H1 (cell line): ENCODE results near the gene RTEL1. TPM values are rescaled to one million over a fixed set of nuclear protein-coding genes. Genes with fewer than 3 reads are reported as not detected.
A peak's percentile ranks its signal among the peaks of the same experiment; 100 is the strongest.

Experiments
- CTCF ChIA-PET: fragments of 300-600 bp; sonication (Branson Sonifier 250); formaldehyde crosslinking; loops from one replicate; lab custom pipeline; 2021; ENCODE audit not compliant: partially characterized antibody; lab: Charles Lee
- POLR2A ChIA-PET: fragments of 300-600 bp; sonication (Branson Sonifier 250); formaldehyde crosslinking; loops from one replicate; lab custom pipeline; 2021; ENCODE audit warnings: inconsistent platforms; ENCODE audit not compliant: partially characterized antibody; lab: Charles Lee
- DNase-seq, 2 experiments: peaks; one replicate each; pipeline versions ENCODE4 v3.0.0 to v3.0.0-alpha.2; 2010 to 2022; ENCODE audit warnings: low spot score in 2 of 2, low read depth in 1 of 2, mixed read lengths in 1 of 2
- FAIRE-seq: peaks from 2 replicates; lab custom pipeline; 2011; peaks lifted over from hg19 to GRCh38; lab: Jason Lieb, UNC
- H2AFZ ChIP-seq: 2 replicates; pipeline ENCODE4 v1.8.1; 2012; ENCODE audit warnings: low read length, inconsistent platforms
- H2AK5ac ChIP-seq: 2 replicates; pipeline ENCODE4 v1.6.1; 2013; ENCODE audit warnings: low read depth, low read length
- H2BK120ac ChIP-seq: replicated peaks from 2 replicates; pipeline ENCODE3; 2013; ENCODE audit warnings: low read depth, low read length, inconsistent platforms
- H2BK12ac ChIP-seq: 2 replicates; pipeline ENCODE4 v1.6.1; 2013; ENCODE audit warnings: low read depth, low read length
- H2BK15ac ChIP-seq: 2 replicates; pipeline ENCODE4 v1.6.1; 2013; ENCODE audit warnings: low read length
- H2BK20ac ChIP-seq: 2 replicates; pipeline ENCODE4 v1.6.1; 2013; ENCODE audit warnings: low read length
- H2BK5ac ChIP-seq: 2 replicates; pipeline ENCODE4 v1.6.1; 2013; ENCODE audit warnings: low read depth, low read length
- H3K14ac ChIP-seq: 2 replicates; pipeline ENCODE4 v1.6.1; 2013; ENCODE audit warnings: inconsistent platforms; ENCODE audit not compliant: insufficient read length
- H3K18ac ChIP-seq: 2 replicates; pipeline ENCODE4 v1.6.1; 2013; ENCODE audit warnings: low read length; ENCODE audit errors: extremely low read depth
- H3K23ac ChIP-seq: 2 replicates; pipeline ENCODE4 v1.6.1; 2013; ENCODE audit warnings: inconsistent platforms; ENCODE audit not compliant: insufficient read length
- H3K23me2 ChIP-seq: 2 replicates; pipeline ENCODE4 v1.6.1; 2013; ENCODE audit warnings: low read depth, low read length
- H3K27ac ChIP-seq: 2 replicates; pipeline ENCODE4 v1.6.1; 2011; ENCODE audit warnings: low read depth, low read length, inconsistent platforms
- H3K27me3 ChIP-seq, 4 experiments: replicated peaks in 1 of 4; 1 replicate in 1 of 4; 2 replicates in 3 of 4; pipeline versions ENCODE4 v1.6.1 to v1.8.1; 2011 to 2013; ENCODE audit warnings: low read length in 3 of 4, mild to moderate bottlenecking in 3 of 4, inconsistent platforms in 2 of 4, mixed read lengths in 2 of 4, moderate library complexity in 1 of 4; ENCODE audit not compliant: control insufficient read depth in 3 of 4, insufficient read depth in 3 of 4; ENCODE audit errors: extremely low read depth in 1 of 4
- H3K36me3 ChIP-seq, 4 experiments: 2 replicates each; pipeline versions ENCODE4 v1.6.1 to v1.8.1; 2011 to 2013; ENCODE audit warnings: mild to moderate bottlenecking in 4 of 4, low read length in 3 of 4, moderate library complexity in 2 of 4, control low read depth in 1 of 4, inconsistent platforms in 1 of 4; ENCODE audit not compliant: insufficient read depth in 4 of 4, control insufficient read depth in 2 of 4
- H3K4ac ChIP-seq: replicated peaks from 2 replicates; pipeline ENCODE3; 2013; ENCODE audit warnings: low read length, low read depth, mixed read lengths, inconsistent platforms; ENCODE audit not compliant: insufficient read length
- H3K4me1 ChIP-seq, 4 experiments: replicated peaks in 1 of 4; 1 replicate in 1 of 4; 2 replicates in 3 of 4; pipeline versions ENCODE4 v1.6.1 to v1.8.1; 2011 to 2013; ENCODE audit warnings: low read length in 3 of 4, inconsistent platforms in 2 of 4, mixed read lengths in 1 of 4; ENCODE audit not compliant: insufficient read depth in 4 of 4, control insufficient read depth in 3 of 4
- H3K4me2 ChIP-seq, 2 experiments: 2 replicates each; pipeline versions ENCODE4 v1.6.1 to v1.8.1; 2011 to 2013; ENCODE audit warnings: low read depth in 2 of 2, low read length in 2 of 2, control low read depth in 1 of 2, inconsistent platforms in 1 of 2, mild to moderate bottlenecking in 1 of 2; ENCODE audit not compliant: insufficient read depth in 1 of 2
- H3K4me3 ChIP-seq, 4 experiments: fragments of 200-600, 300-600 bp in 1 of 4; sonication (generic), shearing (Covaris generic), sonication (Bioruptor Twin) in 1 of 4; 2 replicates each; pipeline versions ENCODE4 v1.5.1 to v1.8.1; 2011 to 2016; ENCODE audit warnings: low read length in 4 of 4, low read depth in 3 of 4, control low read depth in 2 of 4, inconsistent platforms in 2 of 4, mild to moderate bottlenecking in 2 of 4, mixed read lengths in 1 of 4, moderate library complexity in 1 of 4; ENCODE audit not compliant: insufficient read depth in 2 of 4; ENCODE audit errors: extremely low read depth in 1 of 4
- H3K56ac ChIP-seq: replicated peaks from 2 replicates; pipeline ENCODE3; 2013; ENCODE audit warnings: low read depth, mild to moderate bottlenecking, mixed read lengths, low read length, inconsistent platforms; ENCODE audit not compliant: insufficient read length
- H3K79me1 ChIP-seq: 2 replicates; pipeline ENCODE4 v1.6.1; 2013; ENCODE audit warnings: low read depth, low read length, control low read depth
- H3K79me2 ChIP-seq, 2 experiments: 2 replicates each; pipeline versions ENCODE4 v1.6.1 to v1.8.1; 2012 to 2013; ENCODE audit warnings: low read length in 2 of 2, mild to moderate bottlenecking in 2 of 2, inconsistent platforms in 1 of 2; ENCODE audit not compliant: insufficient read depth in 2 of 2, control insufficient read depth in 1 of 2
- H3K9ac ChIP-seq, 4 experiments: replicated peaks in 1 of 4; 1 replicate in 1 of 4; 2 replicates in 3 of 4; pipeline versions ENCODE4 v1.6.1 to v1.8.1; 2011 to 2013; ENCODE audit warnings: low read depth in 3 of 4, low read length in 3 of 4, control low read depth in 2 of 4, mild to moderate bottlenecking in 2 of 4, moderate library complexity in 2 of 4, inconsistent platforms in 1 of 4; ENCODE audit errors: extremely low read depth in 1 of 4
- H3K9me3 ChIP-seq, 2 experiments: 2 replicates each; pipeline versions ENCODE4 v1.6.1 to v1.8.1; 2012 to 2013; ENCODE audit warnings: mild to moderate bottlenecking in 2 of 2, moderate library complexity in 2 of 2, control low read depth in 1 of 2, inconsistent platforms in 1 of 2, low read depth in 1 of 2, low read length in 1 of 2, mixed read lengths in 1 of 2; ENCODE audit not compliant: insufficient read depth in 2 of 2
- H4K20me1 ChIP-seq, 2 experiments: replicated peaks in 1 of 2; 2 replicates each; pipeline versions ENCODE3 to v1.8.1; 2011 to 2013; ENCODE audit warnings: inconsistent platforms in 2 of 2, low read length in 2 of 2, mild to moderate bottlenecking in 1 of 2; ENCODE audit not compliant: insufficient read depth in 2 of 2, control insufficient read depth in 1 of 2
- H4K5ac ChIP-seq: 2 replicates; pipeline ENCODE4 v1.6.1; 2013; ENCODE audit warnings: low read length, low read depth, mixed read lengths, inconsistent platforms; ENCODE audit not compliant: insufficient read length
- H4K8ac ChIP-seq: 2 replicates; pipeline ENCODE4 v1.8.0; 2013; ENCODE audit warnings: mild to moderate bottlenecking, moderate library complexity, low read length, inconsistent platforms; ENCODE audit not compliant: insufficient read depth; ENCODE audit errors: extremely low read depth
- H4K91ac ChIP-seq: replicated peaks from 2 replicates; pipeline ENCODE3; 2013; ENCODE audit warnings: low read length, mixed read lengths, inconsistent platforms; ENCODE audit not compliant: insufficient read length
- MAFK ChIP-seq: IDR thresholded peaks from 2 replicates; pipeline ENCODE4 v1.6.1; 2012; ENCODE audit warnings: low read depth, mild to moderate bottlenecking, improper control_type of control experiment, low read length
- YY1 ChIP-seq: IDR thresholded peaks from 2 replicates; pipeline ENCODE4 v1.6.1; 2011; ENCODE audit warnings: low read depth, mild to moderate bottlenecking, low read length
- WGBS, 2 experiments: shearing (Covaris generic) in 1 of 2; methylation state at CpG; one replicate each; pipeline versions ENCODE4 v1.1.6 to v1.1.7; 2013 to 2015; ENCODE audit warnings: low lambda C conversion rate in 2 of 2, mixed read lengths in 2 of 2, inconsistent platforms in 1 of 2, low coverage in 1 of 2, missing lambda C conversion rate in 1 of 2; ENCODE audit not compliant: insufficient replicate concordance in 2 of 2, insufficient coverage in 1 of 2, insufficient read length in 1 of 2; ENCODE audit errors: extremely low coverage in 1 of 2, missing lambda C conversion rate in 1 of 2; 5-methylcytosine and 5-hydroxymethylcytosine counted together
- polyA plus RNA-seq, 7 experiments: library from polyadenylated mRNA; depleted of rRNA in 3 of 7; stranded (reverse) in 5 of 7; unstranded in 2 of 7; fragments of >200 nt in 5 of 7; fragments of 200-250 nt in 2 of 7; gene quantifications; 1 replicate in 5 of 7; 2 replicates in 1 of 7; 4 replicates in 1 of 7; pipeline versions ENCODE4 v1.2.1 to v1.2.3, GENCODE V29; 2011 to 2013; ENCODE audit warnings: missing spikeins in 2 of 7, mixed read lengths in 2 of 7
- total RNA-seq: library from RNA; stranded (reverse); fragmentation: NEBNext Ultra II Directional; extraction: Animal tissue kit (Norgen Biotek cat#: 25700); gene quantifications from 2 replicates; pipeline ENCODE4 v1.2.1, GENCODE V29; 2021
- TF ChIP-seq, protein P1 (sequence below): IDR thresholded peaks from 2 replicates; pipeline ENCODE4 v1.6.1; 2011; ENCODE audit warnings: low read length, improper control_type of control experiment

RTEL1 gene
- total and polyA plus RNA-seq, 2 of the 8 experiments (the other 6 are each of a cell fraction or from before 2014, with no cell fraction given) = 16.2 to 37.1 TPM

DNA sequence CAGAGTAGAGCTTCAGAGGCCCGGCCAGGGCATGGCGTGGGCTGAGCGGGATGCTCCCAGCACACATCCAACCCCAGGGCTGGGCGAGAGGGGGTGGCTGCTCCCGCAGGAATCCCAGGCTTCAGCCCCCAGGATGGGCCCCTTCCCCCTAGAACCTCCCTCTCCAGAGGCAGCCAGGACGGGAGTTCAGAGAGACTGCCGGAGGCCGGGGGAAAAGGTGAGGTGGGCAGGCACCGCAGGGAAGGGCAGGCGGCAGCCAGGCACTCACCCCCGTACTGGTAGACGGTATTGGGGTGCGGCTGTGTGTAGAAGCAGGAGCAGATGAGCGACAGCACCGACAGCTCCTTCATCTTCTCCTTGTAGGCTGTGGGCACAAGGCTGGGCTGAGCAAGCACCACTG, 14.2 kb upstream of the RTEL1 start:
- H3K4ac ChIP-seq = no peak overlapping the region
- no peak overlapping the region for H3K9ac ChIP-seq
- no peaks in the 10 kb centered on the region; a peak in 1 of 8 replicates for H3K36me3 ChIP-seq
- no peak overlapping the region for H2BK120ac ChIP-seq
- no peaks in the 10 kb centered on the region; the same call in none of the 2 replicates for H3K79me1 ChIP-seq
- DNase-seq = no peak
- H3K4me2 ChIP-seq = no peak overlapping the region
- 86% methylated on average over 15 of the region's 15 CpGs; no CpG with 5 or more reads in 1 of the 2 experiments for whole genome bisulfite sequencing, 2 experiments
- no peak overlapping the region for H3K27ac ChIP-seq
- no peaks in the 10 kb centered on the region for H3K9me3 ChIP-seq
- H2AFZ ChIP-seq = no peak overlapping the region
- ChIA-PET CTCF (interaction anchor here (0.5 to 4.0 kb wide), 5 partner anchors 9 to 329 kb away, joined by 3 to 28 read pairs (median 6); partner anchors contain the start of genes PTK6 and STMN3), POLR2A (interaction anchor here (3.1 kb wide), 1 partner anchor 17 kb away, joined by 11 read pairs; the partner anchor contains the start of gene GMEB2)
- no peak overlapping the region for H2AK5ac ChIP-seq
- no peak overlapping the region for H3K18ac ChIP-seq
- no peak overlapping the region for H3K4me3 ChIP-seq
- no peak overlapping the region for H4K91ac ChIP-seq
- no peaks in the 10 kb centered on the region; a peak in 1 of 7 replicates for H3K27me3 ChIP-seq
- no peak for FAIRE-seq
- H2BK15ac ChIP-seq = no peak overlapping the region
- no peak overlapping the region for H3K23ac ChIP-seq
- H4K20me1 ChIP-seq = peaks cover 2 to 6% of the 10 kb centered on the region in 2 experiments
- no peaks in the 10 kb centered on the region for H3K79me2 ChIP-seq
- H3K4me1 ChIP-seq = peaks cover 0 to 16% (median 1%) of the 10 kb centered on the region in 4 experiments; a peak in 3 of 7 replicates
- H2BK12ac ChIP-seq = 0 out of 2 replicates have a peak overlapping the region, but pooled peaks have one; percentile 27
- TF ChIP-seq YY1 (no peak), MAFK (no peak)
- TF ChIP-seq, protein P1, sequence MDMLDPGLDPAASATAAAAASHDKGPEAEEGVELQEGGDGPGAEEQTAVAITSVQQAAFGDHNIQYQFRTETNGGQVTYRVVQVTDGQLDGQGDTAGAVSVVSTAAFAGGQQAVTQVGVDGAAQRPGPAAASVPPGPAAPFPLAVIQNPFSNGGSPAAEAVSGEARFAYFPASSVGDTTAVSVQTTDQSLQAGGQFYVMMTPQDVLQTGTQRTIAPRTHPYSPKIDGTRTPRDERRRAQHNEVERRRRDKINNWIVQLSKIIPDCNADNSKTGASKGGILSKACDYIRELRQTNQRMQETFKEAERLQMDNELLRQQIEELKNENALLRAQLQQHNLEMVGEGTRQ = no peak
- no peak overlapping the region for H3K56ac ChIP-seq
- no peak overlapping the region for H2BK20ac ChIP-seq
- peaks cover 7% of the 10 kb centered on the region; the same call in 1 of the 2 replicates for H3K23me2 ChIP-seq
- H4K8ac ChIP-seq = peak overlapping the region; percentile 57; the same call in 1 of the 2 replicates
- H2BK5ac ChIP-seq = peak overlapping the region; percentile 35; the same call in 1 of the 2 replicates
- H4K5ac ChIP-seq = no peak overlapping the region
- no peak overlapping the region for H3K14ac ChIP-seq
